ENCODE data around the gene KY. TPM values are rescaled to one million over a fixed set of nuclear protein-coding genes. Genes with fewer than 3 reads are reported as not detected.
"Not testable (repeated sequence)": the region's sequence is repeated elsewhere in the genome, so short reads cannot be mapped to it uniquely, and the experiment has no call there.

KY gene
- total RNA-seq, 2 experiments from 2014 or later = not detected

GRCh38 chr3:134598763-134599545 is 51.9 kb downstream of the KY start:
- intact Hi-C loops (cut with micrococcal nuclease; ENCODE audit: unreplicated experiment) = no loop called here
- TF ChIP-seq, protein P1, sequence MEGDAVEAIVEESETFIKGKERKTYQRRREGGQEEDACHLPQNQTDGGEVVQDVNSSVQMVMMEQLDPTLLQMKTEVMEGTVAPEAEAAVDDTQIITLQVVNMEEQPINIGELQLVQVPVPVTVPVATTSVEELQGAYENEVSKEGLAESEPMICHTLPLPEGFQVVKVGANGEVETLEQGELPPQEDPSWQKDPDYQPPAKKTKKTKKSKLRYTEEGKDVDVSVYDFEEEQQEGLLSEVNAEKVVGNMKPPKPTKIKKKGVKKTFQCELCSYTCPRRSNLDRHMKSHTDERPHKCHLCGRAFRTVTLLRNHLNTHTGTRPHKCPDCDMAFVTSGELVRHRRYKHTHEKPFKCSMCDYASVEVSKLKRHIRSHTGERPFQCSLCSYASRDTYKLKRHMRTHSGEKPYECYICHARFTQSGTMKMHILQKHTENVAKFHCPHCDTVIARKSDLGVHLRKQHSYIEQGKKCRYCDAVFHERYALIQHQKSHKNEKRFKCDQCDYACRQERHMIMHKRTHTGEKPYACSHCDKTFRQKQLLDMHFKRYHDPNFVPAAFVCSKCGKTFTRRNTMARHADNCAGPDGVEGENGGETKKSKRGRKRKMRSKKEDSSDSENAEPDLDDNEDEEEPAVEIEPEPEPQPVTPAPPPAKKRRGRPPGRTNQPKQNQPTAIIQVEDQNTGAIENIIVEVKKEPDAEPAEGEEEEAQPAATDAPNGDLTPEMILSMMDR (conservative IDR thresholded peaks at IDR 0.05; ENCODE audit: low read length) = no peak
- no peak for TF ChIP-seq EZH2phosphoT487 (IDR thresholded peaks at IDR 0.05; ENCODE audit: borderline replicate concordance, low read depth, low read length)
- POLR2A ChIA-PET = no interaction called here
- BruUV-seq (replicated peaks) = no TSS peak
- H3K4me3 ChIP-seq (ENCODE audit: low read depth, low read length, poor library complexity, severe bottlenecking) = no peak overlapping the region
- H3K9me3 ChIP-seq (ENCODE audit: low read length) = no peaks in the 10 kb centered on the region
- H3K4me2 ChIP-seq (ENCODE audit: low read length) = no peak overlapping the region
- no peaks in the 10 kb centered on the region for H3K79me2 ChIP-seq (ENCODE audit: insufficient read depth, low read depth, low read length)
- H3K36me3 ChIP-seq (ENCODE audit: insufficient read depth, low read length) = no peaks in the 10 kb centered on the region
- no peaks in the 10 kb centered on the region for H4K20me1 ChIP-seq (ENCODE audit: insufficient read depth, low read length)
- no peaks in the 10 kb centered on the region for H3K9me2 ChIP-seq (ENCODE audit: insufficient read depth, low read length)
- H3K27ac ChIP-seq (ENCODE audit: low read depth, low read length, poor library complexity, severe bottlenecking) = no peak overlapping the region
- no peak for DNase-seq (ENCODE audit: low spot score)
- H3K4me1 ChIP-seq (ENCODE audit: insufficient read depth, low read length, poor library complexity, severe bottlenecking) = no peaks in the 10 kb centered on the region
- CTCF ChIA-PET (ENCODE audit: unreplicated experiment) = no interaction called here
- no peak overlapping the region for H2AFZ ChIP-seq (ENCODE audit: low read length)

DNA sequence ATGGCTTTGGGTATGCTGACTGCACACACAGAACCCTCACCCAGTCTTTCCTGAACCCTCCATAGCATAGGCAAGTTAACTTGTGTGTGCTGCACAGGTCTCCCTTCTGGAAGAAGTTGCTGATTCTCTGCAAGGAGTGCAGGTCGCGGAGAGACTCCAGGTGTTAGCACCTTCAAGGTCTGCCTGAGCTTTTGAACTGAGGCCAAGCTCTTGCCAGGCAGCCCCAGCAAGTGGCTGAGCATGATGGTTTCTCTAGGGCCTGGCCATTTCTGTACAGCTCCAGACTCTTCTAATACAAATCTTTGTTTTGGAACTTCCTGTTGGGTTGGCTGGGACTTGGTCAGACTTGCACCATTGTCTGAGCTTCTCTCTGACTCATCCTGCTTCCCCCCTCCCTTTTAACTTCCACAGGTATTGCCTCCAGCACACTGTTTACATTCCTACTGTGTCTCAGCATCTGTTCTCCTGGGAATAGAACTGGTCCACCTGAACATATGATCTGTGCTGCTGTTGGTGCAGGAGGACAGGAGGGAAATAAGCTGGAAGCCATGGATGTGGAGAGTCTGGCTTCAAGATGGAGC is 53.3 kb downstream of the KY start:
- Histone ChIP-seq H2AFZ (ENCODE audit: low read length) (no peak overlapping the region), H3K36me3 (ENCODE audit: insufficient read depth, low read length) (no peaks in the 10 kb centered on the region), H3K79me2 (ENCODE audit: insufficient read depth, low read depth, low read length) (no peaks in the 10 kb centered on the region), H3K4me3 (ENCODE audit: low read depth, low read length, poor library complexity, severe bottlenecking) (no peak overlapping the region), H3K27ac (ENCODE audit: low read depth, low read length, poor library complexity, severe bottlenecking) (no peak overlapping the region), H4K20me1 (ENCODE audit: insufficient read depth, low read length) (no peaks in the 10 kb centered on the region), H3K4me1 (ENCODE audit: insufficient read depth, low read length, poor library complexity, severe bottlenecking) (no peaks in the 10 kb centered on the region), H3K9me3 (ENCODE audit: low read length) (no peaks in the 10 kb centered on the region), H3K9me2 (ENCODE audit: insufficient read depth, low read length) (no peaks in the 10 kb centered on the region), H3K4me2 (ENCODE audit: low read length) (no peak overlapping the region)
- no TSS peak for BruUV-seq (replicated peaks)
- ChIA-PET POLR2A (no interaction called here), CTCF (ENCODE audit: unreplicated experiment) (no interaction called here)
- no peak for DNase-seq (ENCODE audit: low spot score)
- intact Hi-C loops (cut with micrococcal nuclease; ENCODE audit: unreplicated experiment) = no loop called here
- TF ChIP-seq EZH2phosphoT487 (IDR thresholded peaks at IDR 0.05; ENCODE audit: borderline replicate concordance, low read depth, low read length) = no peak
- TF ChIP-seq, protein P1 (conservative IDR thresholded peaks at IDR 0.05; ENCODE audit: low read length) = no peak

- H3K9me3 ChIP-seq (ENCODE audit: low read length); H3K36me3 ChIP-seq (ENCODE audit: insufficient read depth, low read length); DNase-seq (ENCODE audit: low spot score); H3K79me2 ChIP-seq (ENCODE audit: insufficient read depth, low read depth, low read length); POLR2A ChIA-PET; BruUV-seq (replicated peaks); H4K20me1 ChIP-seq (ENCODE audit: insufficient read depth, low read length); H3K4me3 ChIP-seq (ENCODE audit: low read depth, low read length, poor library complexity, severe bottlenecking); H3K4me2 ChIP-seq (ENCODE audit: low read length); H3K4me1 ChIP-seq (ENCODE audit: insufficient read depth, low read length, poor library complexity, severe bottlenecking); H3K27ac ChIP-seq (ENCODE audit: low read depth, low read length, poor library complexity, severe bottlenecking); H3K9me2 ChIP-seq (ENCODE audit: insufficient read depth, low read length); intact Hi-C loops (cut with micrococcal nuclease; ENCODE audit: unreplicated experiment); CTCF ChIA-PET (ENCODE audit: unreplicated experiment); H2AFZ ChIP-seq (ENCODE audit: low read length): not testable (repeated sequence)
Observed at GRCh38 chr3:134594986-134595385, 55.8 kb downstream of the KY start.

Measured in OCI-LY7 (cell line).